Stomach (tissue), 4 donors: ENCODE data around the gene VWF.

Experiments
- EP300 ChIP-seq: sonication (generic); formaldehyde crosslinking; IDR thresholded peaks from one replicate; pipeline ENCODE4 v1.6.1; 2017; ENCODE audit warnings: antibody characterized with exemption
- POLR2A ChIP-seq, 4 donors: fragments of 450-650 bp; IDR thresholded peaks; one replicate each; pipeline ENCODE4 v1.6.1; 2016; ENCODE audit warnings: antibody characterized with exemption in 4 of 4, control low read depth in 2 of 4, mild to moderate bottlenecking in 1 of 4, moderate library complexity in 1 of 4
- POLR2AphosphoS5 ChIP-seq, 3 donors: sonication (generic); formaldehyde crosslinking; IDR thresholded peaks; one replicate each; pipeline ENCODE4 v1.6.1; 2016; ENCODE audit warnings: antibody characterized with exemption in 3 of 3
- TF ChIP-seq, protein P1 (sequence below), 7 experiments: fragments of 450-650 bp in 4 of 7; fragments of 200-600 bp in 3 of 7; sonication (generic) in 3 of 7; IDR thresholded peaks; one replicate each; pipeline ENCODE4 v1.5.1; 2016 to 2019; ENCODE audit warnings: antibody characterized with exemption in 7 of 7, control low read depth in 2 of 7, mild to moderate bottlenecking in 1 of 7

DNA sequence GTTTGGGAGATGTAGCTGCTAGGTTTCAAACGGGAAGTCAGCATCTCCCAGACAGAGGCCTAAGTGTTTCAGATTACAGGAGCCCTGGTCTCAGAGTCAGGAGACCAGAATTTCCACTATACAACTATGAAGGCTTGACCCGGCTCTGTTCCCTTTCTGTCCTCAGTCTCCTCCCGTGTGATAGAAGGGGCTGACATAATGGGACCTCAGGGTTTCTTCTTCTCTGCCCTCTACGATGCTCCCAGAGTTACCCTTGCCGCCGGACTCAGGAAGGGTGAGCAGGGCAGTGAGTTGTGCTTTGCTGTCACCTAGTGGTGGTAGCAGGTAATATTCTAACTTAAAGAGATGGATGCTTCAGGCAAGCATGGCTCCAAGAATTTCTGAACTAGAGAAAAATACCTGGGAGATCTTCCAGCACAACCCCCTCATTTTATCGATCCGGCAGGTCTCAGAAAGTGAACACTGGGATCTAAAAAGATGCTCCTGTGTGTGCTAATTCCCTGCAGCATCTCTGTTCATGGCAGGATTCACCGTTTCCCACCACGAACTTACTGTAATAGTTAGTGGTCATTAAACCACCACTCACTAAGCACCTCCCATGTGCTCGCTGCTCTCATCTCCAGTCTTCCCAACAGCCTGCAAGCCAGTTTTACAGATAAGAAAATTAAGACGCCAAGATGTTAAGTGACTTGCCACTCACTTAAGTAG, 84.4 kb downstream of the VWF start:
- TF ChIP-seq, protein P1, sequence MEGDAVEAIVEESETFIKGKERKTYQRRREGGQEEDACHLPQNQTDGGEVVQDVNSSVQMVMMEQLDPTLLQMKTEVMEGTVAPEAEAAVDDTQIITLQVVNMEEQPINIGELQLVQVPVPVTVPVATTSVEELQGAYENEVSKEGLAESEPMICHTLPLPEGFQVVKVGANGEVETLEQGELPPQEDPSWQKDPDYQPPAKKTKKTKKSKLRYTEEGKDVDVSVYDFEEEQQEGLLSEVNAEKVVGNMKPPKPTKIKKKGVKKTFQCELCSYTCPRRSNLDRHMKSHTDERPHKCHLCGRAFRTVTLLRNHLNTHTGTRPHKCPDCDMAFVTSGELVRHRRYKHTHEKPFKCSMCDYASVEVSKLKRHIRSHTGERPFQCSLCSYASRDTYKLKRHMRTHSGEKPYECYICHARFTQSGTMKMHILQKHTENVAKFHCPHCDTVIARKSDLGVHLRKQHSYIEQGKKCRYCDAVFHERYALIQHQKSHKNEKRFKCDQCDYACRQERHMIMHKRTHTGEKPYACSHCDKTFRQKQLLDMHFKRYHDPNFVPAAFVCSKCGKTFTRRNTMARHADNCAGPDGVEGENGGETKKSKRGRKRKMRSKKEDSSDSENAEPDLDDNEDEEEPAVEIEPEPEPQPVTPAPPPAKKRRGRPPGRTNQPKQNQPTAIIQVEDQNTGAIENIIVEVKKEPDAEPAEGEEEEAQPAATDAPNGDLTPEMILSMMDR (IDR thresholded peaks at IDR 0.05) = peak in 5 of 7 experiments; percentile 71 to 91 (median 83)
- TF ChIP-seq POLR2A (IDR thresholded peaks at IDR 0.05) = no peak
- TF ChIP-seq POLR2AphosphoS5 (IDR thresholded peaks at IDR 0.05) = no peak
- TF ChIP-seq EP300 = no peak
